Measurements from ENCODE around the gene KCNQ1OT1. TPM values are rescaled to one million over a fixed set of nuclear protein-coding genes. Genes with fewer than 3 reads are reported as not detected.

The KCNQ1OT1 gene
- total RNA-seq, 1 experiment from 2014 or later = 1.3 TPM

DNA sequence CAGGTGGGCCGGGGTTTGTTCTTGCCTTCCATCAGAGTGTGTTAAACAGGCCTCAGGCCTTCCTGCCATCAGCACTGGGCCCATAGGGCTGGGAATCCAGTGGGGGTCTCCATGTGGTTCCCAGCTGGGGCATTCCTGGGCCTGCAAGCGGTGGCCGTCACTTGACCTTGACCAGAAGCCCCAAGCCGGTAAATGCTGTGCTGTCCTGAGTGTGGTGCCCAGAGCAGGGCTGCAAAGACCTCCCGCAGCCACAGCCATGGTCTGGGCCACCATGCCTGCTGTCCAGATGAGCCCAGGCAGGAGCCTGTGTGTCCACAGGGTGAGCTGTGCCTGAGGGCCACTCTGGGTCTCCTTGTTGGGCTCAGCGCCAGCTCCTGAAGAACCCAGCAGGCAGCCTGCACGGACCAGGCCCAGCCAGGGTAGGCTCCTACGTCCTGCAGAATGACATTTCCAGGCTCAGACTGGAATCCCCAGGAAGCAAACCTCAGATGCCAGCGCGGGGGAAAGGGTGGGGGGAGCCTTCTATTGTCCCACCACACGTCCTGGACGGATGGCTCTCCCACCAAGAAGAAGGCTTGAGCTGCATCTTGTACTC, 117.3 kb downstream of the KCNQ1OT1 start:
- Mint-ChIP-seq H3K36me3 (ENCODE audit: insufficient read depth, unreplicated experiment) (no peaks in the 10 kb centered on the region), H3K27me3 (ENCODE audit: unreplicated experiment) (no peaks in the 10 kb centered on the region), H3K27ac (ENCODE audit: unreplicated experiment) (no peak overlapping the region), H3K9me3 (ENCODE audit: low read depth, unreplicated experiment) (no peaks in the 10 kb centered on the region), H3K4me3 (ENCODE audit: low read depth, unreplicated experiment) (no peak overlapping the region), H3K4me1 (ENCODE audit: low read depth, unreplicated experiment) (no peaks in the 10 kb centered on the region)
- no peak for DNase-seq
- TF ChIP-seq, protein P1, sequence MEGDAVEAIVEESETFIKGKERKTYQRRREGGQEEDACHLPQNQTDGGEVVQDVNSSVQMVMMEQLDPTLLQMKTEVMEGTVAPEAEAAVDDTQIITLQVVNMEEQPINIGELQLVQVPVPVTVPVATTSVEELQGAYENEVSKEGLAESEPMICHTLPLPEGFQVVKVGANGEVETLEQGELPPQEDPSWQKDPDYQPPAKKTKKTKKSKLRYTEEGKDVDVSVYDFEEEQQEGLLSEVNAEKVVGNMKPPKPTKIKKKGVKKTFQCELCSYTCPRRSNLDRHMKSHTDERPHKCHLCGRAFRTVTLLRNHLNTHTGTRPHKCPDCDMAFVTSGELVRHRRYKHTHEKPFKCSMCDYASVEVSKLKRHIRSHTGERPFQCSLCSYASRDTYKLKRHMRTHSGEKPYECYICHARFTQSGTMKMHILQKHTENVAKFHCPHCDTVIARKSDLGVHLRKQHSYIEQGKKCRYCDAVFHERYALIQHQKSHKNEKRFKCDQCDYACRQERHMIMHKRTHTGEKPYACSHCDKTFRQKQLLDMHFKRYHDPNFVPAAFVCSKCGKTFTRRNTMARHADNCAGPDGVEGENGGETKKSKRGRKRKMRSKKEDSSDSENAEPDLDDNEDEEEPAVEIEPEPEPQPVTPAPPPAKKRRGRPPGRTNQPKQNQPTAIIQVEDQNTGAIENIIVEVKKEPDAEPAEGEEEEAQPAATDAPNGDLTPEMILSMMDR (IDR thresholded peaks at IDR 0.05; ENCODE audit: unreplicated experiment) = no peak
- no TSS peak for BruUV-seq (replicated peaks)
- CTCF ChIA-PET = interaction anchor here (0.7 kb wide), 1 partner anchor 192 kb away, joined by 3 read pairs; no protein-coding TSS in a partner anchor
- intact Hi-C loops (cut with micrococcal nuclease; ENCODE audit: unreplicated experiment) = no loop called here

GRCh38 chr11:2581931-2582350, 117.9 kb downstream of the KCNQ1OT1 start:
- H3K4me1 Mint-ChIP-seq (ENCODE audit: low read depth, unreplicated experiment) = no peaks in the 10 kb centered on the region
- no peaks in the 10 kb centered on the region for H3K36me3 Mint-ChIP-seq (ENCODE audit: insufficient read depth, unreplicated experiment)
- no peak overlapping the region for H3K4me3 Mint-ChIP-seq (ENCODE audit: low read depth, unreplicated experiment)
- CTCF ChIA-PET = interaction anchor here (0.7 kb wide), 1 partner anchor 191 kb away, joined by 3 read pairs; no protein-coding TSS in a partner anchor
- TF ChIP-seq, protein P1 (IDR thresholded peaks at IDR 0.05; ENCODE audit: unreplicated experiment) = no peak
- H3K27ac Mint-ChIP-seq (ENCODE audit: unreplicated experiment) = no peak overlapping the region
- no peaks in the 10 kb centered on the region for H3K9me3 Mint-ChIP-seq (ENCODE audit: low read depth, unreplicated experiment)
- H3K27me3 Mint-ChIP-seq (ENCODE audit: unreplicated experiment) = no peaks in the 10 kb centered on the region
- no peak for DNase-seq
- intact Hi-C loops (cut with micrococcal nuclease; ENCODE audit: unreplicated experiment) = no loop called here
- BruUV-seq (replicated peaks) = no TSS peak

DNA sequence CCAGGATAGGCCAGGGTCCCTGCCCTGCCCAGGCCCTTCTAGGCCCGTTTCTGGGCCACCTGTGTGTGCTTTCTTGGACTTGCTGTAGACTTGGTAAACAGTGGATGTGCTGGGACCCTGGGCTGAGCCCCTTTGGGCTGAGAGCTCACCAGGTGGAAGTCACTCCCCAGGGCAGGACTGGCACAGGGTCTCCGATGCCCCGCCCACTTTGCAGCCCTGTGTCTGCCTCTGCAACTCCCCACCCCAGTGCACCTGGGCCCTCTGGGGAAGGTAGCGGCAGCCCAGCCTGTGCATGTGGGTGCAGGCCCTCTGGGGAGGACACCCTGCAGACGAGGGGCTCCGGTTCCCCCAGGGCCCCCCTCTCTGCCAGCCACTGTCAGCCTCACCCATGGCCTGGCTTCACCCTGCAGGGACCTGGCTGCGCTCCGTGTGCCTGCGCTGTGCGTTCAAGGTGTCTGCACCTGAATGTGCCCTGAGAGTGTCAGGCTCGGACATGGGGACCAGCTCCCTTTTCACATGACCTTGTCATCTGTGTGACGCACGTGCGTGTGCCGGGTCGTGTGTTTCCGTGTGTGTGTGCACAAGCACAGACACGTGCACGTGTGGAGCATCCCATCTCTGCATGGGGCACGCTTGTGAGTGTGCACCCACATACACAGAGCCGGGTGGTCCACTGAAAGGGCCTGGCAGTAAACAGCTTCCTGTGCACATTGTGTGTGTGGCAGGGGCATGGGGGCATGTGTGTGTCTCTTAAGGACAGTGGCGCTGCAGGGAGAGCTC, 118.5 kb downstream of the KCNQ1OT1 start:
- no peaks in the 10 kb centered on the region for H3K27me3 Mint-ChIP-seq (ENCODE audit: unreplicated experiment)
- no peak for DNase-seq
- no peaks in the 10 kb centered on the region for H3K36me3 Mint-ChIP-seq (ENCODE audit: insufficient read depth, unreplicated experiment)
- H3K4me3 Mint-ChIP-seq (ENCODE audit: low read depth, unreplicated experiment) = no peak overlapping the region
- CTCF ChIA-PET = no interaction called here
- H3K4me1 Mint-ChIP-seq (ENCODE audit: low read depth, unreplicated experiment) = no peaks in the 10 kb centered on the region
- no peak overlapping the region for H3K27ac Mint-ChIP-seq (ENCODE audit: unreplicated experiment)
- BruUV-seq (replicated peaks) = no TSS peak
- TF ChIP-seq, protein P1 (IDR thresholded peaks at IDR 0.05; ENCODE audit: unreplicated experiment) = no peak
- H3K9me3 Mint-ChIP-seq (ENCODE audit: low read depth, unreplicated experiment) = no peaks in the 10 kb centered on the region
- intact Hi-C loops (cut with micrococcal nuclease; ENCODE audit: unreplicated experiment) = no loop called here

DNA sequence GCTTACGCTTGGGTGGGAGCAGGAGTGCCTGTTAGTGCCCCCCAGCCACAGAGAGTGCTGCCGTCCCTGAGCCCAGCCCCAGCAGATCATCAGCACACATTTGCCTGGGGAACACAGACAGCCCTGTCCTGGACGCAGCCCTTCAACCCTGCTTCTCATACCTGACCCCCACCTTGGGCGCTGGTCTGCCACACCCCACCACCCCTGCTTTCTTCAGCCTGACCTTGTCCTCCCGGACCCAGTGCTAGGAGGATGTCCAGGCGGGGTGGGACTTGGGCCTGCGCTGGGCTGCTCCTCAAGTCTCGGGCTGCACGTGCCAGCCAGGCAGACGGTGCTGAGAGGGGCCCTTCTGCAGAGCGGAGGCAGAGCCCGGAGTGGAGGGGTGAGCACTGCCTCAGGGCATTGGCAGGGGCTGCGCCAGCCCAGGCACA, 119.2 kb downstream of the KCNQ1OT1 start:
- CTCF ChIA-PET = no interaction called here
- BruUV-seq (replicated peaks) = no TSS peak
- peak; percentile 0 for DNase-seq

More for the DNA sequence above, 119.2 kb downstream of the KCNQ1OT1 start:
- TF ChIP-seq, protein P1 (IDR thresholded peaks at IDR 0.05; ENCODE audit: unreplicated experiment) = no peak
- Mint-ChIP-seq H3K36me3 (ENCODE audit: insufficient read depth, unreplicated experiment) (no peaks in the 10 kb centered on the region), H3K4me1 (ENCODE audit: low read depth, unreplicated experiment) (no peaks in the 10 kb centered on the region), H3K4me3 (ENCODE audit: low read depth, unreplicated experiment) (no peak overlapping the region), H3K9me3 (ENCODE audit: low read depth, unreplicated experiment) (no peaks in the 10 kb centered on the region), H3K27ac (ENCODE audit: unreplicated experiment) (no peak overlapping the region), H3K27me3 (ENCODE audit: unreplicated experiment) (no peaks in the 10 kb centered on the region)
- intact Hi-C loops (cut with micrococcal nuclease; ENCODE audit: unreplicated experiment) = no loop called here

All from Calu3 (cell line).